Measurements from ENCODE around the gene ADGRD1.
"Not testable (repeated sequence)": the region's sequence is repeated elsewhere in the genome, so short reads cannot be mapped to it uniquely, and the experiment has no call there.

ADGRD1 gene

DNA sequence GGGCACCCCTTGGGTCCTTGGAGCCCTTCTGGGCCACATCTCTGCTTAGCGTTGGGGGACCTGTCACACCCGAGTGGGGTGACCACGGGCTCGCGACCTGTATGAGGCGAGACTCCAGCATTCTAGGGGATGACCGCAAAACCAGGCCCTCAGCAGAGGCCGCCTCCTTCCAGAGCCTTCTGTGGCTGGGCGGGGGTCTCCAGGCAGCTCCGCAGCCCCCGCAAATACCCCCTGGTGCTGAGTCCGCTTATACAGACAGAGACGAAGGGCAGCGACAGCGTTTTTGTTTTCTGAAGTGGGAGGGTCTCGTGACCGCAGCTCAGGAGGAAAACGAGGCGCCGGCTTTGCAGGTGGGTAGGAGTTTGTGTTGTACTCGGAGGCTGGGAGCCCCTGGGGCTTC lies 116.4 kb downstream of the ADGRD1 start:
- H3K4me2 ChIP-seq (ENCODE audit: low read length); H3K4me3 ChIP-seq (ENCODE audit: low read depth, low read length); H2AK5ac ChIP-seq (ENCODE audit: low read length); DNase-seq; H3K27ac ChIP-seq (ENCODE audit: low read depth, low read length); H3K27me3 ChIP-seq (ENCODE audit: insufficient read depth, low read length); H3K79me2 ChIP-seq (ENCODE audit: control insufficient read depth, insufficient read depth, low read length, poor library complexity); H3K18ac ChIP-seq (ENCODE audit: low read length); H3K79me1 ChIP-seq (ENCODE audit: low read length); H3K14ac ChIP-seq (ENCODE audit: low read length); H3K4me1 ChIP-seq (ENCODE audit: control insufficient read depth in 1 of 2, insufficient read depth in 2 of 2, low read length in 2 of 2); H2BK12ac ChIP-seq (ENCODE audit: low read length); H2BK5ac ChIP-seq (ENCODE audit: low read depth, low read length, poor library complexity); H2BK120ac ChIP-seq (ENCODE audit: insufficient read depth, low read length, poor library complexity); H3K36me3 ChIP-seq (ENCODE audit: control insufficient read depth in 1 of 2, insufficient read depth in 2 of 2, low read length in 2 of 2); H4K8ac ChIP-seq (ENCODE audit: low read depth, low read length); H2AFZ ChIP-seq (ENCODE audit: insufficient read depth, low read length, poor library complexity); H3K23ac ChIP-seq (ENCODE audit: low read length); H3K9ac ChIP-seq (ENCODE audit: low read length); H4K12ac ChIP-seq (ENCODE audit: low read depth, low read length); H3K4ac ChIP-seq (ENCODE audit: low read depth, low read length); H4K91ac ChIP-seq (ENCODE audit: low read depth, low read length): not testable (repeated sequence)
- no CpG with 5 or more reads among the region's 21 CpGs for WGBS (ENCODE audit: extremely low coverage, insufficient coverage, insufficient read length)
- peaks cover 13% of the 10 kb centered on the region for H3K9me3 ChIP-seq (ENCODE audit: insufficient read depth, low read depth, low read length)

DNA sequence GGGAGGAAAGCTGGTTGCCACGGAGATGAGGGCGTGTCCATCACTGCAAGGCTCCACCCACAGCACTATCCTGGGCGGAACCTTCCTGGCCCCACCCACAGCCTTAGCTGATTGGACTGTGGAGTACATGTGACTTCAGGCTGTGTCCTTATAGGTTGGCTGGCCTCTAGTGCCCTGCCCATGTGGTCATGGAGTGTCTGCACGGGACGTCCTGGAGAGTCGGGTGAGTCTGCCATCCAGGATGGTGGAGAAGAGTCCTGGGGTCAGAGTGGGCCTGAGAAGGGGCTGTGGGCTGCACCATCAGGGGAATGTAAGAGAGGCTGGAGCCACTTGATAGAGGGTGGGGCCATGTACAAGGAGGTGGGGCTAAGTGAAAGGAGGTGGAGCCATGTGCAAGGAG lies 117.0 kb downstream of the ADGRD1 start:
- H3K23ac ChIP-seq (ENCODE audit: low read length); H3K79me2 ChIP-seq (ENCODE audit: control insufficient read depth, insufficient read depth, low read length, poor library complexity); H3K4ac ChIP-seq (ENCODE audit: low read depth, low read length); H3K4me2 ChIP-seq (ENCODE audit: low read length); H4K91ac ChIP-seq (ENCODE audit: low read depth, low read length); H3K27ac ChIP-seq (ENCODE audit: low read depth, low read length); H3K14ac ChIP-seq (ENCODE audit: low read length); H3K79me1 ChIP-seq (ENCODE audit: low read length); H4K8ac ChIP-seq (ENCODE audit: low read depth, low read length); H3K9ac ChIP-seq (ENCODE audit: low read length); H3K36me3 ChIP-seq (ENCODE audit: control insufficient read depth in 1 of 2, insufficient read depth in 2 of 2, low read length in 2 of 2); H3K27me3 ChIP-seq (ENCODE audit: insufficient read depth, low read length); H2BK120ac ChIP-seq (ENCODE audit: insufficient read depth, low read length, poor library complexity); H4K12ac ChIP-seq (ENCODE audit: low read depth, low read length); H3K4me3 ChIP-seq (ENCODE audit: low read depth, low read length); H2AFZ ChIP-seq (ENCODE audit: insufficient read depth, low read length, poor library complexity); H3K18ac ChIP-seq (ENCODE audit: low read length); H3K4me1 ChIP-seq (ENCODE audit: control insufficient read depth in 1 of 2, insufficient read depth in 2 of 2, low read length in 2 of 2); H2BK5ac ChIP-seq (ENCODE audit: low read depth, low read length, poor library complexity); H2BK12ac ChIP-seq (ENCODE audit: low read length); H2AK5ac ChIP-seq (ENCODE audit: low read length); DNase-seq: not testable (repeated sequence)
- H3K9me3 ChIP-seq (ENCODE audit: insufficient read depth, low read depth, low read length) = peaks cover 13% of the 10 kb centered on the region
- WGBS (ENCODE audit: extremely low coverage, insufficient coverage, insufficient read length) = no CpG with 5 or more reads among the region's 6 CpGs

DNA sequence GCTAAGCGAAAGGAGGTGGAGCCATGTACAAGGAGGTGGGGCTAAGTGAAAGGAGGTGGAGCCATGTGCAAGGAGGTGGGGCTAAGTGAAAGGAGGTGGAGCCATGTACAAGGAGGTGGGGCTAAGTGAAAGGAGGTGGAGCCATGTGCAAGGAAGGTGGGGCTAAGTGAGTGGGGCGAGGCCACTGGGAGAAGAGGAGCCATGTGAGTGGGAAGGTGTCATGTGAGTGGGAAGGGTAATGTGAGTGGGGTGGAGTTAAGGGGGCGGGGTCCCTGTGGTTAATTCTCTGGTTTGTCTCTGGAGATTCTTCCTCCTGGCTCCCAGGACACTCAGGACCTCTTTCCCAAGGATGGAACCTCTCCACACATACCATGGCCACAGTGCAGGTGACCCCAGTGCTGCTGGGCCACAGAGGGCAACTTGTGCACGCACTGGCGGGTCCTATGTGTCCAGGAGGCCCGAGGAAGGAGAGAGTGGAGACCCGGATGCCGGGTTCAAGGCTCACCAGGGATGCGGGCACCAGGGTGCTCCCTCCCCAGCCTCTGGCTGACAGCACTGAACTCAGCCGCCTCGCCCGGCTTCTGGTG lies 117.6 kb downstream of the ADGRD1 start:
- H4K8ac ChIP-seq (ENCODE audit: low read depth, low read length); H3K4me3 ChIP-seq (ENCODE audit: low read depth, low read length); H3K27me3 ChIP-seq (ENCODE audit: insufficient read depth, low read length); H3K27ac ChIP-seq (ENCODE audit: low read depth, low read length); H3K79me2 ChIP-seq (ENCODE audit: control insufficient read depth, insufficient read depth, low read length, poor library complexity); H3K9ac ChIP-seq (ENCODE audit: low read length); H3K14ac ChIP-seq (ENCODE audit: low read length); H3K4me1 ChIP-seq (ENCODE audit: control insufficient read depth in 1 of 2, insufficient read depth in 2 of 2, low read length in 2 of 2); H3K79me1 ChIP-seq (ENCODE audit: low read length); H3K36me3 ChIP-seq (ENCODE audit: control insufficient read depth in 1 of 2, insufficient read depth in 2 of 2, low read length in 2 of 2); H3K4ac ChIP-seq (ENCODE audit: low read depth, low read length); H2AK5ac ChIP-seq (ENCODE audit: low read length); H3K18ac ChIP-seq (ENCODE audit: low read length); DNase-seq; H2BK120ac ChIP-seq (ENCODE audit: insufficient read depth, low read length, poor library complexity); H2AFZ ChIP-seq (ENCODE audit: insufficient read depth, low read length, poor library complexity); H2BK5ac ChIP-seq (ENCODE audit: low read depth, low read length, poor library complexity); H2BK12ac ChIP-seq (ENCODE audit: low read length); H3K23ac ChIP-seq (ENCODE audit: low read length); H3K4me2 ChIP-seq (ENCODE audit: low read length); H4K12ac ChIP-seq (ENCODE audit: low read depth, low read length); H4K91ac ChIP-seq (ENCODE audit: low read depth, low read length): not testable (repeated sequence)
- no CpG with 5 or more reads among the region's 12 CpGs for WGBS (ENCODE audit: extremely low coverage, insufficient coverage, insufficient read length)
- peaks cover 13% of the 10 kb centered on the region for H3K9me3 ChIP-seq (ENCODE audit: insufficient read depth, low read depth, low read length)

DNA sequence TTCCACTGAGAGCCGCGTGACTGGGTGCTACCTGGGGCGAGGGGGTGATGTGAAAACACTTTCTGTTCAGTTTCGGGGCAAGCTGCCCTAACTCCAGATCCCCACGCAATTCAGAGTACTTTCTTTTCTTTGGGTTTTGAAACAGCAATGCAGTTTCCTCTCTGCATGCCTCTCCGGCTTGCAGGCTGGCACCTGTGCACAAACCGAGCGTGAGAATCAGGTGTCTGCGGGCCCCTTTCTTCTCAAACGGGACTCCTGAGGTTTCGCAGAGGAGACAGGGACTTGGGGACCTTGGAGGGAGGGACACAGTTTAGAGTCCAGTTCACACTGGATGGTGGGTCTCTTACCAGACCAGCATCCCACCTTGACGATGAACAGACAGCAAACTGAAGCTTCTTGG lies 118.2 kb downstream of the ADGRD1 start:
- not testable (repeated sequence) for H4K8ac ChIP-seq (ENCODE audit: low read depth, low read length); H2BK120ac ChIP-seq (ENCODE audit: insufficient read depth, low read length, poor library complexity); H3K14ac ChIP-seq (ENCODE audit: low read length); H3K27me3 ChIP-seq (ENCODE audit: insufficient read depth, low read length); H3K4me2 ChIP-seq (ENCODE audit: low read length); H3K79me2 ChIP-seq (ENCODE audit: control insufficient read depth, insufficient read depth, low read length, poor library complexity); H3K4ac ChIP-seq (ENCODE audit: low read depth, low read length); DNase-seq; H2BK5ac ChIP-seq (ENCODE audit: low read depth, low read length, poor library complexity); H3K18ac ChIP-seq (ENCODE audit: low read length); H3K27ac ChIP-seq (ENCODE audit: low read depth, low read length); H2AFZ ChIP-seq (ENCODE audit: insufficient read depth, low read length, poor library complexity); H3K9ac ChIP-seq (ENCODE audit: low read length); H3K4me1 ChIP-seq (ENCODE audit: control insufficient read depth in 1 of 2, insufficient read depth in 2 of 2, low read length in 2 of 2); H2BK12ac ChIP-seq (ENCODE audit: low read length); H2AK5ac ChIP-seq (ENCODE audit: low read length); H3K79me1 ChIP-seq (ENCODE audit: low read length); H3K36me3 ChIP-seq (ENCODE audit: control insufficient read depth in 1 of 2, insufficient read depth in 2 of 2, low read length in 2 of 2); H4K12ac ChIP-seq (ENCODE audit: low read depth, low read length); H3K23ac ChIP-seq (ENCODE audit: low read length); H4K91ac ChIP-seq (ENCODE audit: low read depth, low read length); H3K4me3 ChIP-seq (ENCODE audit: low read depth, low read length)
- WGBS (ENCODE audit: extremely low coverage, insufficient coverage, insufficient read length) = no CpG with 5 or more reads among the region's 12 CpGs
- peaks cover 13% of the 10 kb centered on the region for H3K9me3 ChIP-seq (ENCODE audit: insufficient read depth, low read depth, low read length)

Measured in trophoblast cell (in vitro differentiated cells and primary cell).